Neural cell (in vitro differentiated cells): ENCODE results near the gene CNTNAP2. TPM values are rescaled to one million over a fixed set of nuclear protein-coding genes. Genes with fewer than 3 reads are reported as not detected.

Experiments used
- H2AFZ ChIP-seq: fragments of 200-600, 300-800 bp; sonication (generic), shearing (Covaris generic); 2 replicates; pipeline ENCODE4 v1.6.0; 2014; ENCODE audit warnings: low read depth, mild to moderate bottlenecking, antibody characterized with exemption, low read length, moderate library complexity
- H3F3A ChIP-seq: fragments of 200-600 bp; shearing (Covaris generic); 2 replicates; pipeline ENCODE4 v1.6.1; 2016; ENCODE audit warnings: mild to moderate bottlenecking, moderate library complexity, mixed read lengths, antibody characterized with exemption, low read length; ENCODE audit not compliant: insufficient read depth, poor library complexity, severe bottlenecking
- H3K27ac ChIP-seq: fragments of 200-600, 300-800 bp; sonication (generic), shearing (Covaris generic); 2 replicates; pipeline ENCODE4 v1.5.1; 2014; ENCODE audit warnings: mild to moderate bottlenecking, low read length, moderate library complexity
- H3K27me3 ChIP-seq: fragments of 300-800, 200-600 bp; sonication (generic), shearing (Covaris generic); 2 replicates; pipeline ENCODE4 v1.6.0; 2014; ENCODE audit warnings: mild to moderate bottlenecking, low read depth, low read length, moderate library complexity; ENCODE audit not compliant: insufficient read depth
- H3K36me3 ChIP-seq: fragments of 300-800, 200-600 bp; sonication (generic), shearing (Covaris generic); 2 replicates; pipeline ENCODE4 v1.5.1; 2014; ENCODE audit warnings: mild to moderate bottlenecking, antibody characterized with exemption, low read length, moderate library complexity; ENCODE audit not compliant: insufficient read depth
- H3K4me2 ChIP-seq: fragments of 300-800, 200-600 bp; sonication (generic), shearing (Covaris generic); 2 replicates; pipeline ENCODE4 v1.6.0; 2014; ENCODE audit warnings: mild to moderate bottlenecking, low read length
- H3K4me3 ChIP-seq: fragments of 300-800, 200-600 bp; sonication (generic), shearing (Covaris generic); 2 replicates; pipeline ENCODE4 v1.5.1; 2014; ENCODE audit warnings: mild to moderate bottlenecking, low read length, moderate library complexity
- H3K79me2 ChIP-seq: fragments of 200-600 bp; shearing (Covaris generic); replicated peaks from 2 replicates; pipeline ENCODE4 v1.6.0; 2014; ENCODE audit warnings: mild to moderate bottlenecking, low read length, moderate library complexity; ENCODE audit not compliant: insufficient read depth
- H3K9ac ChIP-seq: fragments of 300-800, 200-600 bp; sonication (generic), shearing (Covaris generic); 2 replicates; pipeline ENCODE4 v1.6.1; 2016; ENCODE audit warnings: mild to moderate bottlenecking, low read length, mixed read lengths
- H3K9me2 ChIP-seq: fragments of 200-600 bp; shearing (Covaris generic); 2 replicates; pipeline ENCODE4 v1.6.1; 2016; ENCODE audit warnings: mild to moderate bottlenecking, low read length, mixed read lengths; ENCODE audit not compliant: insufficient read depth
- H3K9me3 ChIP-seq: fragments of 200-600, 300-800 bp; sonication (generic), shearing (Covaris generic); 2 replicates; pipeline ENCODE4 v1.6.1; 2016; ENCODE audit warnings: mild to moderate bottlenecking, mixed run types, low read length, moderate library complexity, mixed read lengths
- H4K20me1 ChIP-seq: fragments of 200-600 bp; shearing (Covaris generic); 2 replicates; pipeline ENCODE4 v1.6.1; 2016; ENCODE audit warnings: mild to moderate bottlenecking, mixed run types; ENCODE audit not compliant: insufficient read depth
- EP300 ChIP-seq: fragments of 450-650 bp; conservative IDR thresholded peaks from 2 replicates; pipeline ENCODE4 v1.6.1; 2014; ENCODE audit warnings: antibody characterized with exemption, mild to moderate bottlenecking, moderate library complexity; ENCODE audit not compliant: poor library complexity, severe bottlenecking
- EZH2 ChIP-seq: fragments of 200-600, 300-800 bp; shearing (Covaris generic), sonication (generic); IDR thresholded peaks from 2 replicates; pipeline ENCODE4 v1.6.1; 2014; ENCODE audit warnings: antibody characterized with exemption, low read length, borderline replicate concordance, mild to moderate bottlenecking; ENCODE audit not compliant: insufficient read depth, poor library complexity, severe bottlenecking
- MXI1 ChIP-seq: fragments of 450-650 bp; conservative IDR thresholded peaks from 2 replicates; pipeline ENCODE4 v1.6.1; 2014; ENCODE audit warnings: antibody characterized with exemption, mild to moderate bottlenecking; ENCODE audit not compliant: poor library complexity, severe bottlenecking
- POLR2AphosphoS5 ChIP-seq: IDR thresholded peaks from 2 replicates; pipeline ENCODE4 v1.6.1; 2012
- RAD21 ChIP-seq: fragments of 450-650 bp; conservative IDR thresholded peaks from 2 replicates; pipeline ENCODE4 v1.6.1; 2014; ENCODE audit warnings: antibody characterized with exemption, mild to moderate bottlenecking, moderate library complexity
- SMC3 ChIP-seq: fragments of 450-650 bp; conservative IDR thresholded peaks from 2 replicates; pipeline ENCODE4 v1.6.1; 2014; ENCODE audit warnings: antibody characterized with exemption, mild to moderate bottlenecking, moderate library complexity; ENCODE audit not compliant: poor library complexity
- TAF1 ChIP-seq: IDR thresholded peaks from 2 replicates; pipeline ENCODE4 v1.6.1; 2012; ENCODE audit warnings: low read depth
- polyA plus RNA-seq: library from polyadenylated mRNA; depleted of rRNA; stranded (reverse); fragments of >200 nt; gene quantifications from 2 replicates; pipeline ENCODE4 v1.2.3, GENCODE V29; 2014
- TF ChIP-seq, protein P1 (sequence below): IDR thresholded peaks from 2 replicates; pipeline ENCODE4 v1.6.1; 2012; ENCODE audit warnings: borderline replicate concordance
- TF ChIP-seq, protein P2 (sequence below): fragments of 450-650 bp; IDR thresholded peaks from 2 replicates; pipeline ENCODE4 v1.5.1; 2014; ENCODE audit warnings: antibody characterized with exemption, mild to moderate bottlenecking, moderate library complexity; ENCODE audit not compliant: poor library complexity, severe bottlenecking

Gene CNTNAP2
- polyA plus RNA-seq, 1 donor from 2014 or later = 276 TPM

- TF ChIP-seq, protein P1, sequence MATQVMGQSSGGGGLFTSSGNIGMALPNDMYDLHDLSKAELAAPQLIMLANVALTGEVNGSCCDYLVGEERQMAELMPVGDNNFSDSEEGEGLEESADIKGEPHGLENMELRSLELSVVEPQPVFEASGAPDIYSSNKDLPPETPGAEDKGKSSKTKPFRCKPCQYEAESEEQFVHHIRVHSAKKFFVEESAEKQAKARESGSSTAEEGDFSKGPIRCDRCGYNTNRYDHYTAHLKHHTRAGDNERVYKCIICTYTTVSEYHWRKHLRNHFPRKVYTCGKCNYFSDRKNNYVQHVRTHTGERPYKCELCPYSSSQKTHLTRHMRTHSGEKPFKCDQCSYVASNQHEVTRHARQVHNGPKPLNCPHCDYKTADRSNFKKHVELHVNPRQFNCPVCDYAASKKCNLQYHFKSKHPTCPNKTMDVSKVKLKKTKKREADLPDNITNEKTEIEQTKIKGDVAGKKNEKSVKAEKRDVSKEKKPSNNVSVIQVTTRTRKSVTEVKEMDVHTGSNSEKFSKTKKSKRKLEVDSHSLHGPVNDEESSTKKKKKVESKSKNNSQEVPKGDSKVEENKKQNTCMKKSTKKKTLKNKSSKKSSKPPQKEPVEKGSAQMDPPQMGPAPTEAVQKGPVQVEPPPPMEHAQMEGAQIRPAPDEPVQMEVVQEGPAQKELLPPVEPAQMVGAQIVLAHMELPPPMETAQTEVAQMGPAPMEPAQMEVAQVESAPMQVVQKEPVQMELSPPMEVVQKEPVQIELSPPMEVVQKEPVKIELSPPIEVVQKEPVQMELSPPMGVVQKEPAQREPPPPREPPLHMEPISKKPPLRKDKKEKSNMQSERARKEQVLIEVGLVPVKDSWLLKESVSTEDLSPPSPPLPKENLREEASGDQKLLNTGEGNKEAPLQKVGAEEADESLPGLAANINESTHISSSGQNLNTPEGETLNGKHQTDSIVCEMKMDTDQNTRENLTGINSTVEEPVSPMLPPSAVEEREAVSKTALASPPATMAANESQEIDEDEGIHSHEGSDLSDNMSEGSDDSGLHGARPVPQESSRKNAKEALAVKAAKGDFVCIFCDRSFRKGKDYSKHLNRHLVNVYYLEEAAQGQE = no peak
- TF ChIP-seq EP300 = peak; percentile 87
- no peak for TF ChIP-seq TAF1
- no peak for TF ChIP-seq SMC3
Observed at GRCh38 chr7:146449625-146450024, 333.0 kb downstream of the CNTNAP2 start (continued).

GRCh38 chr7:146455091-146455655 lies 338.6 kb downstream of the CNTNAP2 start:
- no peaks in the 10 kb centered on the region for H3F3A ChIP-seq
- H3K9me3 ChIP-seq = no peaks in the 10 kb centered on the region
- H3K4me2 ChIP-seq = no peak overlapping the region
- no peak overlapping the region for H3K4me3 ChIP-seq
- no peak overlapping the region for H3K9ac ChIP-seq
- H3K79me2 ChIP-seq = no peaks in the 10 kb centered on the region
- no peaks in the 10 kb centered on the region for H3K9me2 ChIP-seq
- no peak for TF ChIP-seq POLR2AphosphoS5
- TF ChIP-seq, protein P2, sequence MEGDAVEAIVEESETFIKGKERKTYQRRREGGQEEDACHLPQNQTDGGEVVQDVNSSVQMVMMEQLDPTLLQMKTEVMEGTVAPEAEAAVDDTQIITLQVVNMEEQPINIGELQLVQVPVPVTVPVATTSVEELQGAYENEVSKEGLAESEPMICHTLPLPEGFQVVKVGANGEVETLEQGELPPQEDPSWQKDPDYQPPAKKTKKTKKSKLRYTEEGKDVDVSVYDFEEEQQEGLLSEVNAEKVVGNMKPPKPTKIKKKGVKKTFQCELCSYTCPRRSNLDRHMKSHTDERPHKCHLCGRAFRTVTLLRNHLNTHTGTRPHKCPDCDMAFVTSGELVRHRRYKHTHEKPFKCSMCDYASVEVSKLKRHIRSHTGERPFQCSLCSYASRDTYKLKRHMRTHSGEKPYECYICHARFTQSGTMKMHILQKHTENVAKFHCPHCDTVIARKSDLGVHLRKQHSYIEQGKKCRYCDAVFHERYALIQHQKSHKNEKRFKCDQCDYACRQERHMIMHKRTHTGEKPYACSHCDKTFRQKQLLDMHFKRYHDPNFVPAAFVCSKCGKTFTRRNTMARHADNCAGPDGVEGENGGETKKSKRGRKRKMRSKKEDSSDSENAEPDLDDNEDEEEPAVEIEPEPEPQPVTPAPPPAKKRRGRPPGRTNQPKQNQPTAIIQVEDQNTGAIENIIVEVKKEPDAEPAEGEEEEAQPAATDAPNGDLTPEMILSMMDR = no peak
- no peak for TF ChIP-seq SMC3
- no peak for TF ChIP-seq EP300
- TF ChIP-seq MXI1 = no peak
- TF ChIP-seq RAD21 = no peak
- no peak for TF ChIP-seq EZH2
- no peak for TF ChIP-seq TAF1
- TF ChIP-seq, protein P1 = no peak
- no peaks in the 10 kb centered on the region for H3K36me3 ChIP-seq
- H2AFZ ChIP-seq = no peak overlapping the region
- H4K20me1 ChIP-seq = no peaks in the 10 kb centered on the region
- H3K27me3 ChIP-seq = no peaks in the 10 kb centered on the region
- H3K27ac ChIP-seq = no peak overlapping the region
